Right lobe of liver (tissue), 6 donors: ENCODE measurements around the gene NT5DC3. TPM values are rescaled to one million over a fixed set of nuclear protein-coding genes. Genes with fewer than 3 reads are reported as not detected.
"Not testable (repeated sequence)": the region's sequence is repeated elsewhere in the genome, so short reads cannot be mapped to it uniquely, and the experiment has no call there.

Experiments used
- ATAC-seq, 4 donors: fragments of 200-7000 bp; cut with Tn5 transposase; one replicate each; pipeline ENCODE4 v1.9.1; 2020; ENCODE audit warnings: mild to moderate bottlenecking in 4 of 4, moderate library complexity in 4 of 4
- DNase-seq, 3 donors: peaks; one replicate each; pipeline ENCODE4 v3.0.0-alpha.2; 2020
- H3K27ac ChIP-seq, 3 donors: fragments of 200-600 bp; one replicate each; pipeline ENCODE4 v1.8.0; 2022
- H3K27me3 ChIP-seq, 2 donors: fragments of 200-600 bp; one replicate each; pipeline ENCODE4 v1.8.0; 2022
- H3K36me3 ChIP-seq, 4 donors: fragments of 200-600 bp; sonication (generic) in 1 of 4; one replicate each; pipeline versions ENCODE4 v1.5.1 to v1.8.0; 2017 to 2022; ENCODE audit warnings: control low read depth in 1 of 4
- H3K4me1 ChIP-seq, 4 donors: fragments of 200-600 bp; sonication (generic) in 1 of 4; one replicate each; pipeline versions ENCODE4 v1.5.1 to v1.8.0; 2017 to 2022; ENCODE audit warnings: control low read depth in 1 of 4
- H3K4me3 ChIP-seq, 3 donors: fragments of 200-600 bp; one replicate each; pipeline ENCODE4 v1.8.0; 2022
- H3K9me3 ChIP-seq, 4 donors: fragments of 200-600 bp; sonication (generic) in 1 of 4; one replicate each; pipeline versions ENCODE4 v1.5.1 to v1.8.0; 2017 to 2022; ENCODE audit warnings: control low read depth in 1 of 4
- CTCF ChIP-seq, 4 donors: fragments of 200-600 bp in 3 of 4; fragments of 450-650 bp in 1 of 4; IDR thresholded peaks; one replicate each; pipeline versions ENCODE4 v1.5.1 to v1.8.0; 2016 to 2022; ENCODE audit warnings: antibody characterized with exemption in 4 of 4, mild to moderate bottlenecking in 2 of 4
- POLR2A ChIP-seq: fragments of 450-650 bp; IDR thresholded peaks from one replicate; pipeline ENCODE4 v1.6.1; 2017; ENCODE audit warnings: antibody characterized with exemption, mild to moderate bottlenecking
- WGBS: methylation state at CpG from one replicate; pipeline ENCODE4 v1.1.6; 2018; ENCODE audit warnings: low coverage, low lambda C conversion rate; ENCODE audit not compliant: insufficient coverage; ENCODE audit errors: missing lambda C conversion rate; 5-methylcytosine and 5-hydroxymethylcytosine counted together
- intact Hi-C, 2 donors: fragments of 100-400 bp; cut with DNase I; formaldehyde crosslinking; loops; one replicate each; pipeline versions ENCODE4 v1.11.2 to v1.14.1; 2022
- total RNA-seq, 6 experiments: library from RNA; depleted of rRNA in 2 of 6; stranded (reverse); fragments of >200 nt in 2 of 6; fragmentation: NEBNext Ultra II Directional in 3 of 6; extraction: Animal tissue kit (Norgen Biotek cat#: 25700) in 3 of 6; gene quantifications; one replicate each; pipeline versions ENCODE4 v1.1.0 to v1.2.4, GENCODE V29; 2016 to 2023
- donor health status: DM: no; HTN: yes; CAD: no.
- donor health status: DM: no; HTN: no; CAD: no.
- donor health status: DM: no; HTN: no; CAD: no.
- donor health status: DM: no; HTN: yes; CAD: no.
- donor health status: DM: no; HTN: yes; CAD: no.

Gene NT5DC3
- total RNA-seq, 6 experiments from 2014 or later: 3.3 to 10.2 (median 6.6) TPM

- H3K27ac ChIP-seq: peak overlapping the region in 2 of 3 donors; percentile 27 to 61
- H3K9me3 ChIP-seq: no peaks in the 10 kb centered on the region
- H3K4me3 ChIP-seq: peak overlapping the region in 2 of 3 donors; percentile 71 to 75
- no peaks in the 10 kb centered on the region for H3K36me3 ChIP-seq
- DNase-seq (peak; percentile 50 to 80 (median 78)), ATAC-seq (peak; percentile 51 to 63 (median 58))
- peaks cover 0 to 28% (median 14%) of the 10 kb centered on the region in 4 donors for H3K4me1 ChIP-seq
- WGBS: 45% methylated on average over 3 of the region's 4 CpGs
- intact Hi-C loops: no loop called here
- no peaks in the 10 kb centered on the region for H3K27me3 ChIP-seq
- peak in 1 of 4 donors; percentile 10 for TF ChIP-seq CTCF (IDR thresholded peaks at IDR 0.05)
- TF ChIP-seq POLR2A: no peak
These were observed 1.9 kb downstream of the NT5DC3 start for GRCh38 chr12:103839103-103839502.

- Histone ChIP-seq H3K4me3 (peak overlapping the region in 1 of 3 donors; percentile 75), H3K36me3 (no peaks in the 10 kb centered on the region), H3K4me1 (peaks cover 0 to 28% (median 14%) of the 10 kb centered on the region in 4 donors), H3K27me3 (no peaks in the 10 kb centered on the region), H3K9me3 (no peaks in the 10 kb centered on the region), H3K27ac (peak overlapping the region in 2 of 3 donors; percentile 27 to 61)
- ATAC-seq: peak; percentile 4 to 48 (median 28)
- TF ChIP-seq CTCF (IDR thresholded peaks at IDR 0.05) (no peak), POLR2A (no peak)
- WGBS: no CpG with 5 or more reads among the region's 1 CpG
- DNase-seq: no peak
- intact Hi-C loops: no loop called here
These were observed 2.6 kb downstream of the NT5DC3 start for GRCh38 chr12:103838254-103838914.

- WGBS: 74% methylated on average over 5 of the region's 5 CpGs
- H3K27me3 ChIP-seq: no peaks in the 10 kb centered on the region
These were observed 4.7 kb downstream of the NT5DC3 start for GRCh38 chr12:103836345-103836744.

GRCh38 chr12:103835747-103836335 lies 5.2 kb downstream of the NT5DC3 start:
- H3K27me3 ChIP-seq, H3K27ac ChIP-seq, H3K9me3 ChIP-seq, ATAC-seq, H3K4me3 ChIP-seq, H3K36me3 ChIP-seq, intact Hi-C loops, DNase-seq: not testable (repeated sequence)
- 88% methylated on average over 11 of the region's 11 CpGs for WGBS
- peaks cover 0 to 38% (median 13%) of the 10 kb centered on the region in 4 donors for H3K4me1 ChIP-seq

More at GRCh38 chr12:103836345-103836744, 4.7 kb downstream of the NT5DC3 start:
- Histone ChIP-seq H3K4me1 (peaks cover 0 to 38% (median 13%) of the 10 kb centered on the region in 4 donors), H3K9me3 (no peaks in the 10 kb centered on the region), H3K36me3 (no peaks in the 10 kb centered on the region), H3K27ac (no peak overlapping the region), H3K4me3 (no peak overlapping the region)
- intact Hi-C loops: no loop called here
- ATAC-seq: no peak
- DNase-seq: no peak
- no peak for TF ChIP-seq POLR2A
- no peak for TF ChIP-seq CTCF (IDR thresholded peaks at IDR 0.05)

- Histone ChIP-seq H3K36me3 (no peaks in the 10 kb centered on the region), H3K4me3 (no peak overlapping the region), H3K9me3 (no peaks in the 10 kb centered on the region), H3K4me1 (peaks cover 0 to 37% (median 13%) of the 10 kb centered on the region in 4 donors), H3K27me3 (no peaks in the 10 kb centered on the region), H3K27ac (no peak overlapping the region)
- WGBS: 100% methylated on average over 3 of the region's 3 CpGs
- intact Hi-C loops: no loop called here
- DNase-seq (no peak), ATAC-seq (no peak)
- TF ChIP-seq POLR2A: no peak
- no peak for TF ChIP-seq CTCF (IDR thresholded peaks at IDR 0.05)
These were observed 6.1 kb downstream of the NT5DC3 start for GRCh38 chr12:103834942-103835341.
